SK-N-SH (cell line): Measurements from ENCODE around the gene PRRX2.

Experiments
- ELF1 ChIP-seq: IDR thresholded peaks from 2 replicates; pipeline ENCODE4 v1.4.0; 2012
- EP300 ChIP-seq, 2 experiments: IDR thresholded peaks; 2 replicates each; pipeline versions ENCODE4 v1.4.0 to v1.6.1; 2012; ENCODE audit warnings: borderline replicate concordance in 1 of 2, low read depth in 1 of 2, low read length in 1 of 2
- POLR2AphosphoS5 ChIP-seq: IDR thresholded peaks from 2 replicates; pipeline ENCODE4 v1.6.1; 2012; ENCODE audit warnings: low read depth, low read length
- RAD21 ChIP-seq: IDR thresholded peaks from 2 replicates; pipeline ENCODE4 v1.6.1; 2012; ENCODE audit warnings: mild to moderate bottlenecking, low read length
- RCOR1 ChIP-seq: fragments of 150-350 bp; IDR thresholded peaks from 2 replicates; pipeline ENCODE4 v1.6.1; 2017; ENCODE audit warnings: antibody characterized with exemption, low read length
- SMC3 ChIP-seq: IDR thresholded peaks from 2 replicates; pipeline ENCODE4 v1.6.1; 2012; ENCODE audit warnings: low read depth, low read length, improper control_type of control experiment
- TAF1 ChIP-seq: IDR thresholded peaks from 2 replicates; pipeline ENCODE4 v1.6.1; 2012; ENCODE audit warnings: low read depth, mild to moderate bottlenecking, low read length, moderate library complexity, borderline replicate concordance
- YY1 ChIP-seq: IDR thresholded peaks from 2 replicates; pipeline ENCODE4 v1.4.0; 2012; ENCODE audit warnings: low read depth, mild to moderate bottlenecking
- TF ChIP-seq, protein P1 (sequence below): fragments of 200-600 bp; sonication (generic); IDR thresholded peaks from 2 replicates; pipeline ENCODE4 v1.6.1; 2017; ENCODE audit warnings: antibody characterized with exemption, mild to moderate bottlenecking, moderate library complexity

DNA sequence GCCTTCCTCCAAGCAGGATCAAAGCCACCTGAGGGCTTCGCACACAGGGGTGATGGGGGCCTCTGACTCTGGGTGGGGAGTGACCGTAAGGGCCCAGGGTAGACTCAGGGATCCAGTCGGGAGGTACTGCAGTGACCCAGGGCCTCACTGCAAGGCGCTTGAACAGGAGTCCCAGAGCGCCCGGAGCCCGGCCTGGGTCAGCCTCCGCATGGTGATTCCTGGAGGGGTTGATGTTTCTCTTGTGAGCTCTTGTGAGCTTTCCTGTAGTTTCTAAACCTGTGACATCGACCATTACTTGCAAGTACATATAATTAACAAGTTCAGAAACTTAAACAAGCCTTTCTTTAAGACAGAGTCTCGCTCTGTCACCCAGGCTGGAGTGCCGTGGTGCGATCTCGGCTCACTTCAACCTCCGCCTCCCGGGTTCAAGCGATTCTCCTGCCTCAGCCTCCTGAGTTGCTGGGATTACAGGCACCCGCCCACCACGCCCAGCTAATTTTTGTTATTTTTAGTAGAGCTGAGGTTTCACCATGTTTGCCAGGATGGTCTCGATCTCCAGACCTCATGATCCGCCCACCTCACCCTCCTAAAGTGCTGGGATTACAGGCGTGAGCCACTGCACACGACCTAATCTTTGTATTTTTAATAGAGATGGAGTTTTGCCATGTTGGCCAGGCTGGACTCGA, 67.6 kb downstream of the PRRX2 start:
- TF ChIP-seq YY1 (no peak), RAD21 (no peak), TAF1 (no peak), SMC3 (no peak), POLR2AphosphoS5 (no peak), RCOR1 (no peak), EP300 (IDR thresholded peaks at IDR 0.05; ENCODE audit: borderline replicate concordance in 1 of 2, low read depth in 1 of 2, low read length in 1 of 2) (no peak), ELF1 (no peak)
- TF ChIP-seq, protein P1, sequence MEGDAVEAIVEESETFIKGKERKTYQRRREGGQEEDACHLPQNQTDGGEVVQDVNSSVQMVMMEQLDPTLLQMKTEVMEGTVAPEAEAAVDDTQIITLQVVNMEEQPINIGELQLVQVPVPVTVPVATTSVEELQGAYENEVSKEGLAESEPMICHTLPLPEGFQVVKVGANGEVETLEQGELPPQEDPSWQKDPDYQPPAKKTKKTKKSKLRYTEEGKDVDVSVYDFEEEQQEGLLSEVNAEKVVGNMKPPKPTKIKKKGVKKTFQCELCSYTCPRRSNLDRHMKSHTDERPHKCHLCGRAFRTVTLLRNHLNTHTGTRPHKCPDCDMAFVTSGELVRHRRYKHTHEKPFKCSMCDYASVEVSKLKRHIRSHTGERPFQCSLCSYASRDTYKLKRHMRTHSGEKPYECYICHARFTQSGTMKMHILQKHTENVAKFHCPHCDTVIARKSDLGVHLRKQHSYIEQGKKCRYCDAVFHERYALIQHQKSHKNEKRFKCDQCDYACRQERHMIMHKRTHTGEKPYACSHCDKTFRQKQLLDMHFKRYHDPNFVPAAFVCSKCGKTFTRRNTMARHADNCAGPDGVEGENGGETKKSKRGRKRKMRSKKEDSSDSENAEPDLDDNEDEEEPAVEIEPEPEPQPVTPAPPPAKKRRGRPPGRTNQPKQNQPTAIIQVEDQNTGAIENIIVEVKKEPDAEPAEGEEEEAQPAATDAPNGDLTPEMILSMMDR = no peak
